ENCODE results near the gene HMSD.

DNA sequence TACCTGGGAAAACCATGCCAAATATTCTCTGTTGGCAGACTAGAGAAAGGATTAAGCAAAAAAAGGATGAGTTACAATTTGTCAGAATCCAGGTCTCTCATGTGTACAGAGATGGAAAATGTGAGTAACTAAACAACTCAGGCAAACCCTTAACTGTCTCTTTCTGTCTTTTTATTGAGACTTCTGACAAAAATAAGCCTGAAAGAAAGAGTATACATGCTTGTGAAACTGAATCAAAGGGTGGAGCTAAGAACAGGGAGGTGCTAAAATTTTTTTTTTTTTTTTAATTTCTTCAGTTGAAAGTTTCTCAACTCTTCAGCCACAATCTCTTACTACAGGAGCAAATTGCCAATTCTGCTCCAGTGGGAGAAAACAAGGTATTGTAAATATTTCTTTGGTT, 41.4 kb upstream of the HMSD start, which contains the start of gene SERPINB10:
- no peak for TF ChIP-seq JUND (IDR thresholded peaks at IDR 0.05)
- TF ChIP-seq, protein P1, sequence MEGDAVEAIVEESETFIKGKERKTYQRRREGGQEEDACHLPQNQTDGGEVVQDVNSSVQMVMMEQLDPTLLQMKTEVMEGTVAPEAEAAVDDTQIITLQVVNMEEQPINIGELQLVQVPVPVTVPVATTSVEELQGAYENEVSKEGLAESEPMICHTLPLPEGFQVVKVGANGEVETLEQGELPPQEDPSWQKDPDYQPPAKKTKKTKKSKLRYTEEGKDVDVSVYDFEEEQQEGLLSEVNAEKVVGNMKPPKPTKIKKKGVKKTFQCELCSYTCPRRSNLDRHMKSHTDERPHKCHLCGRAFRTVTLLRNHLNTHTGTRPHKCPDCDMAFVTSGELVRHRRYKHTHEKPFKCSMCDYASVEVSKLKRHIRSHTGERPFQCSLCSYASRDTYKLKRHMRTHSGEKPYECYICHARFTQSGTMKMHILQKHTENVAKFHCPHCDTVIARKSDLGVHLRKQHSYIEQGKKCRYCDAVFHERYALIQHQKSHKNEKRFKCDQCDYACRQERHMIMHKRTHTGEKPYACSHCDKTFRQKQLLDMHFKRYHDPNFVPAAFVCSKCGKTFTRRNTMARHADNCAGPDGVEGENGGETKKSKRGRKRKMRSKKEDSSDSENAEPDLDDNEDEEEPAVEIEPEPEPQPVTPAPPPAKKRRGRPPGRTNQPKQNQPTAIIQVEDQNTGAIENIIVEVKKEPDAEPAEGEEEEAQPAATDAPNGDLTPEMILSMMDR (IDR thresholded peaks at IDR 0.05), result no peak
- TF ChIP-seq NRF1 (IDR thresholded peaks at IDR 0.05; ENCODE audit: low read depth, low read length), result no peak
- TF ChIP-seq RAD21 (IDR thresholded peaks at IDR 0.05; ENCODE audit: low read length), result no peak
- no peak for TF ChIP-seq REST (IDR thresholded peaks at IDR 0.05; ENCODE audit: low read depth, low read length)
- no peak for TF ChIP-seq RCOR1 (IDR thresholded peaks at IDR 0.05; ENCODE audit: low read length)
- TF ChIP-seq SMC3 (IDR thresholded peaks at IDR 0.05; ENCODE audit: low read depth, low read length), result no peak
- TF ChIP-seq EZH2phosphoT487 (IDR thresholded peaks at IDR 0.05; ENCODE audit: borderline replicate concordance, low read depth), result no peak
- TF ChIP-seq NFIC (IDR thresholded peaks at IDR 0.05; ENCODE audit: borderline replicate concordance), result no peak
- no peak for TF ChIP-seq RXRA (IDR thresholded peaks at IDR 0.05; ENCODE audit: borderline replicate concordance, low read depth)
- TF ChIP-seq TAF1 (IDR thresholded peaks at IDR 0.05; ENCODE audit: borderline replicate concordance, low read depth, low read length), result no peak
- no peak for TF ChIP-seq POLR2AphosphoS5 (IDR thresholded peaks at IDR 0.05; ENCODE audit: low read depth, low read length)
- no peak for TF ChIP-seq GABPA (IDR thresholded peaks at IDR 0.05; ENCODE audit: low read depth)
- TF ChIP-seq EP300 (IDR thresholded peaks at IDR 0.05; ENCODE audit: borderline replicate concordance in 1 of 2, low read depth in 1 of 2, low read length in 1 of 2), result no peak
